Mesodermal cell (in vitro differentiated cells): ENCODE results near the gene SALL1. TPM values are rescaled to one million over a fixed set of nuclear protein-coding genes. Genes with fewer than 3 reads are reported as not detected.

ENCODE experiments used
- H3K27ac ChIP-seq: 2 replicates; pipeline ENCODE4 v1.7.0; 2013; ENCODE audit warnings: mild to moderate bottlenecking, low read depth, low read length, moderate library complexity; ENCODE audit not compliant: severe bottlenecking
- H3K36me3 ChIP-seq: 2 replicates; pipeline ENCODE4 v1.7.1; 2013; ENCODE audit warnings: mild to moderate bottlenecking, low read length, moderate library complexity; ENCODE audit not compliant: control insufficient read depth, insufficient read depth
- H3K4me1 ChIP-seq: one replicate; pipeline ENCODE4 v1.7.1; 2013; ENCODE audit warnings: mild to moderate bottlenecking, low read length; ENCODE audit not compliant: insufficient read depth, control insufficient read depth, poor library complexity, severe bottlenecking
- H3K4me3 ChIP-seq: 2 replicates; pipeline ENCODE4 v1.7.0; 2013; ENCODE audit warnings: low read length, control low read depth, mild to moderate bottlenecking; ENCODE audit not compliant: insufficient read depth, poor library complexity, severe bottlenecking; ENCODE audit errors: extremely low read depth
- H3K9me3 ChIP-seq: 2 replicates; pipeline ENCODE4 v1.7.1; 2013; ENCODE audit warnings: mild to moderate bottlenecking, low read length, moderate library complexity; ENCODE audit not compliant: control insufficient read depth
- WGBS, 2 experiments: methylation state at CpG; one replicate each; pipeline ENCODE4 v1.1.5; 2013; ENCODE audit warnings: missing lambda C conversion rate in 2 of 2; ENCODE audit not compliant: insufficient coverage in 2 of 2; 5-methylcytosine and 5-hydroxymethylcytosine counted together
- polyA plus RNA-seq, 2 experiments: library from polyadenylated mRNA; stranded (reverse); fragments of 50-300 nt; gene quantifications; one replicate each; pipeline ENCODE4 v1.2.3, GENCODE V29; 2013

The SALL1 gene
- 45.4 TPM for polyA plus RNA-seq (2013, experiment 1 of 2)
- polyA plus RNA-seq (2013, experiment 2 of 2): 36.0 TPM

DNA sequence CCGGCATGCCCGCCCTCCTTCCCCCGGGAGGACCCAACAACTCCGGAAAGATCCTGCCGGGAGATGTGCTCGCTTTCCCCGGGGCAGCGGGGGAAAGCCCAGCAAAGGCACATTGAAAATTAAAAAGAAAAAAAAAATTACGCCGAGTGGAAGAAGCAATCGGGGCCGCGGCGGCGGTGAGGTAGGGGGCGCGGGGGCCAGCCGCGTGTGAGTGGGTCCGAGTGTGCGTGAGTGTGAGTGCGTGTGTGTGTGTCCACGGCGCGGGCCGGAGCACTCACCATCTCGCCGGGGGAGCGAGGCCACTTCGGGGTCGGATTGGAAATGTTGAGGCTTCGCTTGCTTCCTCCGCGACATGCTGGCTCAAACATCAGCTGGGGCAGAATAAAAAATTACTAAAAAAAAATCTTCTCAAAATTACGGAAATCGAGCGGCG, at the start of gene SALL1:
Gene SALL1 (minus strand): TSS at position 383 of the 433 bp plus-strand sequence. CDS start 29 bp downstream, at position 354.
- Histone ChIP-seq H3K27ac (peak within 1 kb of the TSS; percentile 93), H3K4me1 (peaks cover 18% of the 10 kb centered on the region), H3K36me3 (peaks cover 6% of the 10 kb centered on the region), H3K4me3 (peak within 1 kb of the TSS; percentile 95), H3K9me3 (no peaks in the 10 kb centered on the region)
- WGBS, 2 experiments: 0% methylated on average over 11 to 19 of the region's 38 CpGs

DNA sequence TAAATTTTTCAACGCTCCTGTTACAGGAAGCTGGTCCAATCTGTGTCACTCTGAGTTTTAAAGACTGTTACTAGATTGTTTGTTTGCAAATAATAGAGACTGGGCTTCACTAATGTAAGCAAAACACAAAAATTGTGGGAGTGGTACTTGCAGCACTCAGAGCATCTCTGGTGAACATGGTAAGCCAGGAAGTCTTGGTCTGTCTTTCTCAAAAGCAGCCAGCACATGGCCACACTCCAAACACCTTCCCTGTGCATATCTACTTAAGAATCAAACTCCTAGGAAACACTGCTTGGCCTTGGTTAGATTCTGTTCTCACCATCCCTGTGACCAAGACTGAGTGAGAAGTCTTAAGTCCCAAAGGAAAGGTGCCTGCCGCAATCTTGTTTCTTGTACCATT, 49.7 kb upstream of the SALL1 start:
- Histone ChIP-seq H3K4me3 (no peak overlapping the region), H3K4me1 (no peaks in the 10 kb centered on the region), H3K36me3 (no peaks in the 10 kb centered on the region), H3K9me3 (no peaks in the 10 kb centered on the region), H3K27ac (no peak overlapping the region)
- 50% methylated on average over 2 of the region's 2 CpGs; no CpG with 5 or more reads in 1 of the 2 experiments for WGBS, 2 experiments

DNA sequence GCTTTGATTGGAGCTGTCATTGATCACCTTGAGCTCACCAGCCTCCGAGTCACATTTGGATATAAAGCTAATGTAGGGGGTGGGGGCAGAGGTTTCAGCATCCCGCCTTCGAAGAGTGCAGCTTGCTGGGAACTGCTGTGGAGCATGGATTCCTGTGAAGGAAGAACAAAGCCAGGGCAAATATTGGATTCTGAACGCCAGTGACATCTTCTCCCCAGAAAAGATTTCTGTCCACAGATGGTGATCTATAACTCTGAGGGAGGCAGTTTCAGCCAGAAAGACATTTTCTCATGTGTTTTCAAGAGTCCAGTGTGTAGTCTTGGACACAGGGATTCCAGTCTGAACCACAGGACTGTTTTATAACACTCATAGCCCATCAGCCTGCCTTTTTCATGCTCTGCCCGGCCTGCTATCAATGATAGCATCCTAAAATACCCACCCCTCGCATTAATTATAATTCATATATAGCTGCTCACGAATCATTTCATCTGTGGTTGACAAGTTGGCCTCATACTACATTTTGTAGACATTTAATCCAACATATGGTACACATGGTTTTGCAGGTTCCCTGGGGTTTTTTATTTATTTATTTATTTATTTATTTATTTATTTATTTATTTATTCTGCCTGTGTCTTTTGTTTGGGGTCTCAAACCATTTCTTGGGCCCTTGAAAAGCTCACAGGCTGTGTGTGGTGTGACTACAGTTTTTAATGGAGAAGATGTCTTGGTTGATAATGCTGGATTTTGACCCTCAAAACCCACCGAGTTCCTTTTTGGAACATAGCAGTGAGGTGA, 47.1 kb upstream of the SALL1 start:
- 84 to 86% methylated on average over 5 to 6 of the region's 8 CpGs for WGBS, 2 experiments
- Histone ChIP-seq H3K36me3 (no peaks in the 10 kb centered on the region), H3K4me3 (no peak overlapping the region), H3K4me1 (no peaks in the 10 kb centered on the region), H3K27ac (no peak overlapping the region), H3K9me3 (no peaks in the 10 kb centered on the region)

DNA sequence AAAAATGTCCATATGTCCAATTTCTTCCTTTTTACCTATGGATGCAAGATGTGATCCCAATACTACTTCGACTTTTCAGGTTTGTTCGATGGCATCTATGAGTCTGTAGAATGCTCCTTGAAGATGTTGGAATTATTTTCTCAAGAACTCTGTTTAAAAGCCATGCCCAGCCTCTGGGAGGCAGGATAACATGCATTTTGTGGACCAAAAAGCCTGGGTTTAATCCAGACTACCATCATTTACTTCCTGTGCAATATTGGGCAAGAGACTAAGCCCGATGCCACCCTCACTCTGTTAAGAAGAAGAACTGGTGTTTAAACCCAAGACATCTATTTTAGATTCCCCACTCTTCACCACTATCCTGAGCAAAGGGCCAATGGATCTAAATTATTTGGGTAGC, 42.8 kb upstream of the SALL1 start:
- H3K27ac ChIP-seq: no peak overlapping the region
- no peaks in the 10 kb centered on the region for H3K36me3 ChIP-seq
- no peaks in the 10 kb centered on the region for H3K4me1 ChIP-seq
- no peak overlapping the region for H3K4me3 ChIP-seq
- H3K9me3 ChIP-seq: no peaks in the 10 kb centered on the region
- WGBS, 2 experiments: 100% methylated on average over 2 of the region's 3 CpGs; no CpG with 5 or more reads in 1 of the 2 experiments

DNA sequence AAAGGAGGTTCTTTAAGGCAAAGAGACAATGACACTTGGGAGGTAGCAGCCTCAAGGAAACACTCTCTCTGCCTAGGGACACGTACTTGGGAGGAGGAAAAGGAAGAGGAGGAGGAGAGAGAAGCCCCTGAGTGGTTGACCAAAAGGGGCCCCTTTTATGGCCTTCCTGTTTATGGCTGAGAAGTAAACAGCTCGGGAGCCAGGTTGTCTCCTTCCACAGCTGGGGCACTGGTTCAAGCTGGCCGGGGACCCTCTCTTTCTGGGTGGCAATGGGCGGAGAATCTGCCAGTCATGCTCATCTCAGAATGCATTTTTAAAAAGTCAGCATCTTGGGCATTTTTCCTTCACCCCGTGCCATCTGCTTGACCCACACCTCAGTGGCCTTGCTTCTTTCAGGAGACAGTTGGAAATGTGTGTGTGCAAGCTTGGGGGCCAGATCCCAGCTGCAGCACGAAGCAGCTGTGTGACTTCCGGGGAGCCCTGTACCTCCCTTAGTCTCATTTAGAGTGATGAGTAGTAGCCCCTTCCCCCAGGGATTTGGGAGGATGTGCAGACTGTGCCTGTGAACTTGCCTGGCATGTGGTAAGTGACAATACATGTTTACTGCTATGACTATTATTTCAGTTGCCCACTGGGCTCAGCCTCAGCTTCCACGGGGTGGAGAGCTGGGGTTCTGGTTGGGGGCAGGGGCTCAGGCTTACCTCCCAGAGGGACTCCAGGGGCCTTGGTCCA, 33.8 kb upstream of the SALL1 start:
- Histone ChIP-seq H3K27ac (peak overlapping the region; percentile 33), H3K4me3 (no peak overlapping the region), H3K9me3 (no peaks in the 10 kb centered on the region), H3K36me3 (no peaks in the 10 kb centered on the region), H3K4me1 (peaks cover 37% of the 10 kb centered on the region)
- WGBS, 2 experiments: 59 to 79% methylated on average over 5 to 6 of the region's 8 CpGs

DNA sequence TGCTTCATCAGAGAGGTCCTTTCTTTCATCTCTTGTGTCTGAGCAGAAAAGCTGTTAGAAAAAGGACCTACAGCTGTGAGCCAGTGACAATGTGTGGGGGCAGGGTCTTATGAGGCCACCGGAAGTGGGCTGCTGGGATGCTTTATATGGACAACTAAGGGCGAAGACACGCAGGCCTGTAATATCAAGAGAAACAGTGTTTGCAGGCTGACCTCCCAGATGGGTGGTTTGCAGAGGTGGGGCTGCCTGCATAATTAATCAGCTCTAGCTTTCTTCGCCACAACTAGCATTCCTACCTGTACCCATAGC, 30.4 kb upstream of the SALL1 start:
- WGBS, 2 experiments: 13 to 33% methylated on average over 3 of the region's 4 CpGs
- no peak overlapping the region for H3K27ac ChIP-seq
- no peaks in the 10 kb centered on the region for H3K9me3 ChIP-seq
- H3K4me1 ChIP-seq: peaks cover 46% of the 10 kb centered on the region
- no peak overlapping the region for H3K4me3 ChIP-seq
- no peaks in the 10 kb centered on the region for H3K36me3 ChIP-seq

DNA sequence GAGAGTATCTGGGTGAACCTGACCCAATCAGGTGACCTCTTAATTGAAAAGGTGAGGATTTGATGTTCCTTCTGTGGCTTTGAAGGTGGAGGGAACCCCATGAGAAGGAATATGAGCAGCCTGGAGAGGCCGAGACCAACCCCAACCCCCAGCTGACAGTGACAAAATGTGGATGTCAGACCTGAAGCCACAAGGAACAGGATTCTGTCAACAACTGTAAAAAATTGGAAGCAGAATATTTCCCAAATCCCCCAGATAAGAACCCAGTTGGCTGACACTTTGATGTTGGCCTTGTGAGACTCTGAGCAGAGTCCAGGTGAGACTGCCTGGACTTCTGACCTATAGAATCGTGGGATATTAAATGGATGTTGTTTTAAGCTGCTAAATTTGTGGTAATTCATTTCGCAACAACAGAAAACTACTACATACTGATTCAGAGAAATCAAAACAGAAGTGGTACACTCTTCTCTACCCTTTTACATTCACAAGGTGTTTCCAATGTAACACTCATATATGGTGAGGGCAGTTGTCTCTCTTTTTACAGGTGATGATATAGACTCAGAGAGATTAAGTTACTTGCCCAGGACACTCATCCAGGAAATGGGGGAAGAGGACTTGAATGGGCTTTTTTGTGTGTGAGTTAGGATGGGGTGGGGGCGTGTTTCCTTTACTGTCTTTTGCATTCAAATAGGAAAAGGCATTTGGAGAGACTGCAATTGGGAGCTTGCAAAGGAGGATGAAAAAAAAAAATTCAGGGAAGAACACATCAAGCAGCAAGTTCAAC, 29.8 kb upstream of the SALL1 start:
- Histone ChIP-seq H3K4me3 (no peak overlapping the region), H3K36me3 (no peaks in the 10 kb centered on the region), H3K9me3 (no peaks in the 10 kb centered on the region), H3K4me1 (peaks cover 46% of the 10 kb centered on the region), H3K27ac (peak overlapping the region; percentile 51)
- WGBS, 2 experiments: 10 to 11% methylated on average over 1 of the region's 4 CpGs

DNA sequence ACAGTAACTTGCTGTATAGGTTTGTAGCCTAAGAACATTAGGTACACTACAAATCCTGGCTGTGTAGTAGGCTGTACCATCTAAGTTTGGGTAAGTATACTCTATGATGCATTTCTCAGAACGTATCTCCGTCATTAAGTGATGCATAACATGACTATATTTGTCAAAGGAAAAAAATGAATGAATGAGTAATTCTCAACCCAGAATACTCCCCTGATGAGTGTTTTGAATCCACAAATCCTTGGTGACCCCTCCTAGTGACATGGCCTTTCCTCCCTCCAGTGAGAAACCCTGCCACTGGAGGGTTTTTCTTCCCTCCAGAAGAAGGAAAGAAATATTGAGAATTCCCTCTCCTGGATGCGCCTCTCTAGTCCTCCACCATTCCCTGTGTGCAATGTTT, 24.0 kb upstream of the SALL1 start:
- Histone ChIP-seq H3K4me1 (peaks cover 11% of the 10 kb centered on the region), H3K4me3 (no peak overlapping the region), H3K9me3 (no peaks in the 10 kb centered on the region), H3K36me3 (no peaks in the 10 kb centered on the region), H3K27ac (no peak overlapping the region)
- no CpG with 5 or more reads among the region's 3 CpGs for WGBS, 2 experiments

DNA sequence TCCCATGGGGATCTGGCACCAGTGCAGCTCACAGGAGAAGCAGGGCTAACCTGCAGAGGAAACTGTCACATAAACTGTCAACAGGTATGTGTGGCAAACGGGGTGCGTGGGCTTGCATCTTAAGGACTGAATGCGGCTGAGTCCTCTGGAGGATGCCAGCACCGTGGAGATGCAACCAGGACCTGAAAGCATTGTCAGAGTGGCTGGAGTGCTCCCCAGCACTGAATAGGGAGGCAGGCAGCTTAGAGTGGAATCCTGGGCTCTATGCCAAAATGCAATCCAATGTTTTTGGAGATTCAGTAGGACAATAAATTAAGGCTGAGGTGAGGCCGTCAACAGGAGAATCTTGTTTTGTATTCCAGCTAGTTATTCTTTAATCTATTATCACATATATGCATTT, 21.3 kb upstream of the SALL1 start:
- no peaks in the 10 kb centered on the region for H3K4me1 ChIP-seq
- no peak overlapping the region for H3K4me3 ChIP-seq
- no peaks in the 10 kb centered on the region for H3K36me3 ChIP-seq
- WGBS, 2 experiments: 87 to 89% methylated on average over 4 of the region's 5 CpGs
- no peaks in the 10 kb centered on the region for H3K9me3 ChIP-seq
- no peak overlapping the region for H3K27ac ChIP-seq

DNA sequence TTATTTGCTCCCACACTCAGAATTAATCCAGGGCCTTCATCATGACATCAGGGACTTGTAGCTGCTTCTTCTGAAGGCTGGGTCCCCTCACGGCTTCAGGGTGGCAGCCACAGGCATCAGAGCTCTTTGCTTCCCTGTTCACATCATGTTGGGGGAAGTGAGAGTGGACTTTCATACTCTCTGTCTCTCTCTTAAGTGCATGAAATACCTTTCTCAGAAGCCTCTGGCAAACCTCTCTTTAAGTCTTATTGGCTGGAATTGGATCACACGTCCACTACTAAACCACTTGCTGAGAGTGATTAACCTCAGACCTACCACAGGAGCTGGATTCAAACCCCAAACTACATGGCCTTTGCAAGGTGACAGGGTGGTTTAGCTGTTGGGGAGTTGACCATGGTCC, 17.7 kb upstream of the SALL1 start:
- WGBS, 2 experiments: no CpG with 5 or more reads among the region's 2 CpGs
- Histone ChIP-seq H3K36me3 (no peaks in the 10 kb centered on the region), H3K4me3 (no peak overlapping the region), H3K27ac (no peak overlapping the region), H3K4me1 (peaks cover 13% of the 10 kb centered on the region), H3K9me3 (no peaks in the 10 kb centered on the region)
